H9 (cell line): ENCODE measurements around the gene ADAMTS16. TPM values are rescaled to one million over a fixed set of nuclear protein-coding genes. Genes with fewer than 3 reads are reported as not detected.

Experiments used
- DNase-seq: peaks from one replicate; pipeline ENCODE4 v3.0.0-alpha.2; 2017
- H2AFZ ChIP-seq: one replicate; pipeline ENCODE4 v1.6.1; 2013; ENCODE audit warnings: mild to moderate bottlenecking, low read length, control low read depth, moderate library complexity
- H2AK5ac ChIP-seq: 2 replicates; pipeline ENCODE4 v1.6.1; 2013; ENCODE audit warnings: low read length, control low read depth, mixed read lengths; ENCODE audit not compliant: insufficient read length
- H2BK120ac ChIP-seq: one replicate; pipeline ENCODE4 v1.6.1; 2013; ENCODE audit warnings: low read depth, mild to moderate bottlenecking, low read length, control low read depth, inconsistent platforms; ENCODE audit not compliant: poor library complexity, severe bottlenecking
- H2BK12ac ChIP-seq: 2 replicates; pipeline ENCODE4 v1.6.1; 2013; ENCODE audit warnings: low read length, control low read depth, mixed read lengths, low read depth; ENCODE audit not compliant: insufficient read length
- H2BK15ac ChIP-seq: 2 replicates; pipeline ENCODE4 v1.6.1; 2013; ENCODE audit warnings: low read depth, low read length, control low read depth
- H2BK20ac ChIP-seq: one replicate; pipeline ENCODE4 v1.6.1; 2013; ENCODE audit warnings: low read depth, mild to moderate bottlenecking, low read length, control low read depth, inconsistent platforms; ENCODE audit not compliant: poor library complexity, severe bottlenecking
- H2BK5ac ChIP-seq: 2 replicates; pipeline ENCODE4 v1.6.1; 2013; ENCODE audit warnings: low read length, control low read depth, mixed read lengths; ENCODE audit not compliant: insufficient read length
- H3K14ac ChIP-seq: 2 replicates; pipeline ENCODE4 v1.6.1; 2013; ENCODE audit warnings: low read length, control low read depth; ENCODE audit not compliant: insufficient read depth
- H3K18ac ChIP-seq: 2 replicates; pipeline ENCODE4 v1.6.1; 2013; ENCODE audit warnings: low read depth, mild to moderate bottlenecking, mixed read lengths, low read length, control low read depth; ENCODE audit not compliant: insufficient read length
- H3K23ac ChIP-seq: 2 replicates; pipeline ENCODE4 v1.6.1; 2013; ENCODE audit warnings: low read length, control low read depth, mixed read lengths, low read depth; ENCODE audit not compliant: insufficient read length
- H3K23me2 ChIP-seq: 2 replicates; pipeline ENCODE4 v1.6.1; 2013; ENCODE audit warnings: low read depth, mild to moderate bottlenecking, mixed read lengths, low read length, control low read depth; ENCODE audit not compliant: insufficient read length, poor library complexity, severe bottlenecking
- H3K27ac ChIP-seq: 2 replicates; pipeline ENCODE4 v1.5.1; 2013; ENCODE audit warnings: low read length, control low read depth, mixed read lengths, low read depth; ENCODE audit not compliant: insufficient read length
- H3K27me3 ChIP-seq: 2 replicates; pipeline ENCODE4 v1.6.1; 2013; ENCODE audit warnings: low read length, control low read depth, inconsistent platforms; ENCODE audit not compliant: insufficient read depth
- H3K4ac ChIP-seq: 2 replicates; pipeline ENCODE4 v1.6.1; 2013; ENCODE audit warnings: low read depth, mild to moderate bottlenecking, control low read depth, inconsistent platforms, low read length, moderate library complexity
- H3K4me1 ChIP-seq: 2 replicates; pipeline ENCODE4 v1.6.1; 2013; ENCODE audit warnings: low read length, control low read depth, inconsistent platforms; ENCODE audit not compliant: insufficient read depth
- H3K4me2 ChIP-seq: 2 replicates; pipeline ENCODE4 v1.6.1; 2013; ENCODE audit warnings: low read length, control low read depth, mixed read lengths; ENCODE audit not compliant: insufficient read length, insufficient read depth
- H3K56ac ChIP-seq: 2 replicates; pipeline ENCODE4 v1.6.1; 2013; ENCODE audit warnings: low read depth, mild to moderate bottlenecking, mixed read lengths, low read length, control low read depth; ENCODE audit not compliant: insufficient read length
- H3K79me1 ChIP-seq: 2 replicates; pipeline ENCODE4 v1.6.1; 2013; ENCODE audit warnings: low read depth, mild to moderate bottlenecking, moderate library complexity, low read length, control low read depth, inconsistent platforms; ENCODE audit not compliant: insufficient read depth, poor library complexity, severe bottlenecking
- H3K79me2 ChIP-seq: 2 replicates; pipeline ENCODE4 v1.6.1; 2013; ENCODE audit warnings: low read length, control low read depth, inconsistent platforms; ENCODE audit not compliant: insufficient read depth
- H3K9ac ChIP-seq: 2 replicates; pipeline ENCODE4 v1.6.1; 2013; ENCODE audit warnings: low read length, control low read depth, mixed read lengths; ENCODE audit not compliant: insufficient read length; ENCODE audit errors: extremely low read depth
- H3K9me3 ChIP-seq: one replicate; pipeline ENCODE4 v1.6.1; 2013; ENCODE audit warnings: low read depth, low read length, inconsistent platforms; ENCODE audit not compliant: control insufficient read depth
- H3T11ph ChIP-seq: one replicate; pipeline ENCODE4 v1.6.1; 2013; ENCODE audit warnings: mild to moderate bottlenecking, low read length, control low read depth, inconsistent platforms
- H4K20me1 ChIP-seq: one replicate; pipeline ENCODE4 v1.6.1; 2013; ENCODE audit not compliant: control insufficient read depth, insufficient read length, insufficient read depth
- H4K5ac ChIP-seq: 2 replicates; pipeline ENCODE4 v1.6.1; 2013; ENCODE audit warnings: low read depth, mild to moderate bottlenecking, mixed read lengths, low read length, control low read depth; ENCODE audit not compliant: insufficient read length
- H4K8ac ChIP-seq: replicated peaks from 2 replicates; pipeline ENCODE4 v1.6.1; 2013; ENCODE audit warnings: low read length, control low read depth, mixed read lengths, low read depth; ENCODE audit not compliant: insufficient read length
- H4K91ac ChIP-seq: 2 replicates; pipeline ENCODE4 v1.6.1; 2013; ENCODE audit warnings: low read depth, mild to moderate bottlenecking, moderate library complexity, mixed read lengths, low read length, control low read depth; ENCODE audit not compliant: insufficient read length
- H3K27ac Mint-ChIP-seq, 3 experiments: 2 replicates in 2 of 3; 3 replicates in 1 of 3; pipeline ENCODE4 v1.8.0; 2020 to 2021; ENCODE audit warnings: mixed read lengths in 3 of 3, mild to moderate bottlenecking in 1 of 3, moderate library complexity in 1 of 3
- H3K27me3 Mint-ChIP-seq: 2 replicates; pipeline ENCODE4 v1.8.0; 2021; ENCODE audit warnings: low read depth, mild to moderate bottlenecking, moderate library complexity, mixed read lengths
- H3K36me3 Mint-ChIP-seq, 3 experiments: 2 replicates in 2 of 3; 3 replicates in 1 of 3; pipeline ENCODE4 v1.8.0; 2020 to 2021; ENCODE audit warnings: low read depth in 3 of 3, mixed read lengths in 3 of 3; ENCODE audit not compliant: insufficient read depth in 1 of 3
- H3K4me1 Mint-ChIP-seq, 2 experiments: 2 replicates each; pipeline ENCODE4 v1.8.0; 2020; ENCODE audit warnings: mixed read lengths in 2 of 2
- H3K4me3 Mint-ChIP-seq, 2 experiments: 2 replicates in 1 of 2; 3 replicates in 1 of 2; pipeline ENCODE4 v1.8.0; 2020 to 2021; ENCODE audit warnings: mild to moderate bottlenecking in 2 of 2, mixed read lengths in 2 of 2, moderate library complexity in 1 of 2
- H3K9me3 Mint-ChIP-seq, 2 experiments: 2 replicates in 1 of 2; 3 replicates in 1 of 2; pipeline ENCODE4 v1.8.0; 2020; ENCODE audit warnings: mild to moderate bottlenecking in 2 of 2, mixed read lengths in 2 of 2, moderate library complexity in 1 of 2
- WGBS: extraction: QIAGEN DNeasy Blood & Tissue Kit; methylation state at CpG from one replicate; pipeline ENCODE4 v1.1.7; 2013; ENCODE audit warnings: missing lambda C conversion rate, low lambda C conversion rate, mixed read lengths; ENCODE audit not compliant: insufficient read length; ENCODE audit errors: extremely low coverage; 5-methylcytosine and 5-hydroxymethylcytosine counted together
- total RNA-seq: library from RNA; stranded (reverse); gene quantifications from 2 replicates; pipeline ENCODE4 v1.2.1, GENCODE V29; 2021
- TF ChIP-seq, protein P1 (sequence below): fragments of 200-600 bp; sonication (generic); conservative IDR thresholded peaks from 3 replicates; pipeline ENCODE4 v1.8.0; 2021; ENCODE audit warnings: antibody characterized with exemption, mild to moderate bottlenecking

Gene ADAMTS16
- total RNA-seq, 1 experiment from 2014 or later, result 4.5 TPM

DNA sequence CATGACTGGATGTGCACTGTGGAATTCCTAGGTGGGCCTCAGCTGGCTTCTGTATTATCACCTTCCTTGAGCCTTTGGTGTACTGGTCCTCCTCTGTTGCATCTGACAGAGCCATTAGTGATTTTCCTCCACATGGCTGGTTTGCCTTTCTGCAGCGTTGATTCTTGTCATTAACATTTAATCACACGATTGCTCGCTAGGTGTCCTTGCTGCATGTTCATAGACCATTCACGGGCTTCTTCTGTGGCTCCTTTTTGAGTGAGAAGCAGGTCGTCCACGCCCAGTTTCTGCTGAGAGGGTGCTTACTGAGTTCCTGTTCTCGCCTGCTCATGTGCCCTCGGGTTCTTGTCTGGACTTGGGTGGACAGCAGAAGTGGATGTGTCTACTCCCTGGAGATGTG, 29.3 kb downstream of the ADAMTS16 start:
- Histone ChIP-seq H3T11ph (no peak overlapping the region), H3K27ac (no peak overlapping the region), H4K5ac (no peak overlapping the region), H3K23me2 (peaks cover 3% of the 10 kb centered on the region), H3K27me3 (no peaks in the 10 kb centered on the region), H3K79me2 (peaks cover 6% of the 10 kb centered on the region; the same call in 1 of the 2 replicates), H2BK20ac (no peak overlapping the region), H4K8ac (no peak overlapping the region), H2BK12ac (no peak overlapping the region), H3K18ac (no peak overlapping the region), H3K4me1 (peaks cover 3% of the 10 kb centered on the region; the same call in 1 of the 2 replicates), H3K56ac (no peak overlapping the region), H3K4me2 (no peak overlapping the region), H3K9ac (no peak overlapping the region), H4K91ac (no peak overlapping the region), H3K23ac (no peak overlapping the region), H3K4ac (no peak overlapping the region), H2AK5ac (no peak overlapping the region), H2BK120ac (no peak overlapping the region), H3K14ac (no peak overlapping the region), H2BK5ac (no peak overlapping the region), H3K79me1 (no peaks in the 10 kb centered on the region), H2AFZ (no peak overlapping the region), H3K9me3 (no peaks in the 10 kb centered on the region), H4K20me1 (no peaks in the 10 kb centered on the region), H2BK15ac (no peak overlapping the region)
- H3K27me3 Mint-ChIP-seq, result no peaks in the 10 kb centered on the region
- H3K4me3 Mint-ChIP-seq, result no peak overlapping the region
- peaks cover 0 to 7% of the 10 kb centered on the region in 2 experiments; a peak in 2 of 4 replicates for H3K4me1 Mint-ChIP-seq
- H3K36me3 Mint-ChIP-seq, result peaks cover 2 to 13% (median 9%) of the 10 kb centered on the region in 3 experiments; a peak in 5 of 7 replicates
- TF ChIP-seq, protein P1, sequence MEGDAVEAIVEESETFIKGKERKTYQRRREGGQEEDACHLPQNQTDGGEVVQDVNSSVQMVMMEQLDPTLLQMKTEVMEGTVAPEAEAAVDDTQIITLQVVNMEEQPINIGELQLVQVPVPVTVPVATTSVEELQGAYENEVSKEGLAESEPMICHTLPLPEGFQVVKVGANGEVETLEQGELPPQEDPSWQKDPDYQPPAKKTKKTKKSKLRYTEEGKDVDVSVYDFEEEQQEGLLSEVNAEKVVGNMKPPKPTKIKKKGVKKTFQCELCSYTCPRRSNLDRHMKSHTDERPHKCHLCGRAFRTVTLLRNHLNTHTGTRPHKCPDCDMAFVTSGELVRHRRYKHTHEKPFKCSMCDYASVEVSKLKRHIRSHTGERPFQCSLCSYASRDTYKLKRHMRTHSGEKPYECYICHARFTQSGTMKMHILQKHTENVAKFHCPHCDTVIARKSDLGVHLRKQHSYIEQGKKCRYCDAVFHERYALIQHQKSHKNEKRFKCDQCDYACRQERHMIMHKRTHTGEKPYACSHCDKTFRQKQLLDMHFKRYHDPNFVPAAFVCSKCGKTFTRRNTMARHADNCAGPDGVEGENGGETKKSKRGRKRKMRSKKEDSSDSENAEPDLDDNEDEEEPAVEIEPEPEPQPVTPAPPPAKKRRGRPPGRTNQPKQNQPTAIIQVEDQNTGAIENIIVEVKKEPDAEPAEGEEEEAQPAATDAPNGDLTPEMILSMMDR, result no peak
- peaks cover 4 to 16% of the 10 kb centered on the region in 2 experiments; a peak in 4 of 5 replicates for H3K9me3 Mint-ChIP-seq
- no peak overlapping the region for H3K27ac Mint-ChIP-seq
- WGBS, result no CpG with 5 or more reads among the region's 8 CpGs
- DNase-seq, result no peak
